KOPT-K1 (cell line): ENCODE data around the gene GCNT4.

ENCODE experiments used
- H3K27ac ChIP-seq: fragments of 200-600 bp; sonication (generic); 2 replicates; pipeline ENCODE4 v1.5.1; 2016; ENCODE audit warnings: antibody characterized with exemption, mild to moderate bottlenecking, low read depth, low read length; ENCODE audit not compliant: poor library complexity, severe bottlenecking
- H3K36me3 ChIP-seq: fragments of 200-600 bp; sonication (generic); 2 replicates; pipeline ENCODE4 v1.5.1; 2017; ENCODE audit warnings: antibody characterized with exemption, mild to moderate bottlenecking, low read length, moderate library complexity; ENCODE audit not compliant: insufficient read depth
- H3K9me3 ChIP-seq: fragments of 200-600 bp; sonication (generic); 2 replicates; pipeline ENCODE4 v1.5.1; 2017; ENCODE audit warnings: antibody characterized with exemption, low read length, mild to moderate bottlenecking; ENCODE audit not compliant: insufficient read depth, poor library complexity, severe bottlenecking

The GCNT4 gene

GRCh38 chr5:75010838-75011237, 41.5 kb downstream of the GCNT4 start:
- H3K9me3 ChIP-seq = peaks cover 6% of the 10 kb centered on the region
- H3K27ac ChIP-seq = no peak overlapping the region
- no peaks in the 10 kb centered on the region for H3K36me3 ChIP-seq

- Histone ChIP-seq H3K9me3 (peaks cover 16% of the 10 kb centered on the region), H3K36me3 (no peaks in the 10 kb centered on the region), H3K27ac (no peak overlapping the region)
These were observed 42.6 kb downstream of the GCNT4 start for GRCh38 chr5:75009556-75010345.

GRCh38 chr5:75006865-75007822, 45.2 kb downstream of the GCNT4 start:
- no peaks in the 10 kb centered on the region for H3K36me3 ChIP-seq
- peaks cover 25% of the 10 kb centered on the region for H3K9me3 ChIP-seq
- H3K27ac ChIP-seq = no peak overlapping the region

- Histone ChIP-seq H3K36me3 (no peaks in the 10 kb centered on the region), H3K9me3 (peaks cover 25% of the 10 kb centered on the region), H3K27ac (no peak overlapping the region)
These were observed 46.8 kb downstream of the GCNT4 start for GRCh38 chr5:75005561-75005960.
